HL-60 (cell line): Measurements from ENCODE around the gene LIMK1.

Experiments
- DNase-seq, 2 experiments: peaks; one replicate each; pipeline ENCODE4 v3.0.0-alpha.2; 2010 to 2020; ENCODE audit warnings: low read depth in 1 of 2, low spot score in 1 of 2
- H3K27ac ChIP-seq: fragments of 250-450 bp; sonication (Bioruptor Pico); replicated peaks from 2 replicates; pipeline ENCODE4 v1.5.1; 2020; ENCODE audit warnings: mild to moderate bottlenecking, moderate library complexity
- H3K27me3 ChIP-seq: fragments of 250-450 bp; sonication (Bioruptor Pico); 2 replicates; pipeline ENCODE4 v1.5.1; 2021; ENCODE audit warnings: mild to moderate bottlenecking, moderate library complexity; ENCODE audit not compliant: insufficient read depth, poor library complexity, severe bottlenecking
- H3K4me3 ChIP-seq: replicated peaks from 2 replicates; pipeline ENCODE4 v1.5.1; 2011; ENCODE audit warnings: mild to moderate bottlenecking, control low read depth, low read length; ENCODE audit not compliant: insufficient read depth
- CTCF ChIP-seq: IDR thresholded peaks from one replicate; pipeline ENCODE4 v1.5.1; 2011; ENCODE audit warnings: low read length, control low read depth, inconsistent platforms; ENCODE audit not compliant: insufficient read depth
- GABPA ChIP-seq: IDR thresholded peaks from 2 replicates; pipeline ENCODE4 v1.6.1; 2012; ENCODE audit warnings: low read depth
- POLR2AphosphoS5 ChIP-seq: IDR thresholded peaks from 2 replicates; pipeline ENCODE4 v1.6.1; 2012; ENCODE audit warnings: low read depth
- REST ChIP-seq: IDR thresholded peaks from 2 replicates; pipeline ENCODE4 v1.6.1; 2012; ENCODE audit warnings: low read depth; ENCODE audit not compliant: insufficient replicate concordance
- SPI1 ChIP-seq: IDR thresholded peaks from 2 replicates; pipeline ENCODE4 v1.6.1; 2012; ENCODE audit warnings: low read depth, mild to moderate bottlenecking, borderline replicate concordance

Gene LIMK1

GRCh38 chr7:74053589-74054186 lies 29.9 kb upstream of the LIMK1 start:
- TF ChIP-seq GABPA = no peak
- TF ChIP-seq REST = no peak
- TF ChIP-seq POLR2AphosphoS5 = no peak
- no peak for TF ChIP-seq CTCF
- TF ChIP-seq SPI1 = no peak
- Histone ChIP-seq H3K27me3 (no peaks in the 10 kb centered on the region), H3K4me3 (no peak overlapping the region), H3K27ac (no peak overlapping the region)
- no peak for DNase-seq

- TF ChIP-seq POLR2AphosphoS5 (no peak), SPI1 (no peak), GABPA (no peak), CTCF (no peak), REST (no peak)
- H3K4me3 ChIP-seq = no peak overlapping the region
- no peaks in the 10 kb centered on the region for H3K27me3 ChIP-seq
- DNase-seq = no peak
- no peak overlapping the region for H3K27ac ChIP-seq
Observed at GRCh38 chr7:74056096-74056915, 27.3 kb upstream of the LIMK1 start.

GRCh38 chr7:74057216-74057925 lies 26.2 kb upstream of the LIMK1 start:
- no peak for DNase-seq
- no peak overlapping the region for H3K4me3 ChIP-seq
- TF ChIP-seq POLR2AphosphoS5 (no peak), SPI1 (no peak), GABPA (no peak), REST (no peak), CTCF (no peak)
- no peaks in the 10 kb centered on the region for H3K27me3 ChIP-seq
- no peak overlapping the region for H3K27ac ChIP-seq
